Measurements from ENCODE around the gene MBNL1. TPM values are rescaled to one million over a fixed set of nuclear protein-coding genes. Genes with fewer than 3 reads are reported as not detected.

MBNL1 gene
- total RNA-seq, 1 donor from 2014 or later: 172 TPM

GRCh38 chr3:152360302-152360701 lies 91.6 kb downstream of the MBNL1 start:
- DNase-seq: no peak
- H3K27ac ChIP-seq (replicated peaks): no peak overlapping the region
- TF ChIP-seq CTCF (IDR thresholded peaks at IDR 0.05; ENCODE audit: borderline replicate concordance): no peak
- intact Hi-C loops (cut with micrococcal nuclease): no loop called here
- no peaks in the 10 kb centered on the region for H3K36me3 ChIP-seq
- H3K4me3 ChIP-seq: no peak overlapping the region
- no peaks in the 10 kb centered on the region for H3K27me3 ChIP-seq (ENCODE audit: low read depth)
- no peaks in the 10 kb centered on the region for H3K9me3 ChIP-seq (replicated peaks)
- peaks cover 98% of the 10 kb centered on the region for H3K4me1 ChIP-seq

DNA sequence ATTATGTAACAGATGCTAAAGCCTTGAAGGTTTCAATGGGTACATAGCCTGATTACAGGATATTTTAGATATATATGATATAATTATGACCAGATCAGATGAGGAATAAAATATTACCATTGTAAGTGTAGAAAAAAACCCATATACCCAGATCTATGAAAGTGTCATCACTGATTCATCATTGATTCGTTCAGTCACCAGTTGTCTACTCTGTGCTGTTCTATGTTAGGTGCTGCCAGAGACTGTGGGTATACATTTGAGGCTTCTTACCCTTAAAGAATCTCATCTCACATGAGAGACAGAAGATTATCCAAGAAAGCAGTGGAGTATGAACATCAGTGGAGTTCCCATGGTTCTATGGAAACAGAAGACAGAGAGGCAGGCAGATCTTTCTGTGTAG lies 92.2 kb downstream of the MBNL1 start:
- no peaks in the 10 kb centered on the region for H3K36me3 ChIP-seq
- peaks cover 98% of the 10 kb centered on the region for H3K4me1 ChIP-seq
- TF ChIP-seq CTCF (IDR thresholded peaks at IDR 0.05; ENCODE audit: borderline replicate concordance): no peak
- no peak overlapping the region for H3K4me3 ChIP-seq
- DNase-seq: no peak
- no peak overlapping the region for H3K27ac ChIP-seq (replicated peaks)
- intact Hi-C loops (cut with micrococcal nuclease): no loop called here
- H3K9me3 ChIP-seq (replicated peaks): no peaks in the 10 kb centered on the region
- H3K27me3 ChIP-seq (ENCODE audit: low read depth): no peaks in the 10 kb centered on the region

DNA sequence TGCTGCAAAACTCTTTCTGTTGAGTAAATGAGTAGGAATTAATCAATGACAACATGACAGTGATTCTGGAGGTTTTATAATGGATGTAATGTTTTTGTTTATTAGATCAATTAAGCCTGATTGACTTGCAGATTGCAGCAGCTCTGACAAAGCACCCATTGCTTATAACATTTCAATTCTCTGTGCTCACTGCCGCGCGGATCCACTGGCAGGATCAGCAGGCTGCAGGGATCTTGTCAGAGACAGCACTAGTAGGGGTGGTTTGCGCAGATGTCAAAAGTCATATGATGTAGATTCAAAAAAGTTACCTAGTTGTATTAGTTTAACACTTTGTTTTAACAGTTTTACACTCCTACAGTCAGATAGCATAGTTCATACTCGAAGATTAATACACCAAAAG lies 93.4 kb downstream of the MBNL1 start:
- peaks cover 94% of the 10 kb centered on the region for H3K4me1 ChIP-seq
- intact Hi-C loops (cut with micrococcal nuclease): no loop called here
- peaks cover 3% of the 10 kb centered on the region for H3K9me3 ChIP-seq (replicated peaks)
- no peak for DNase-seq
- no peaks in the 10 kb centered on the region for H3K36me3 ChIP-seq
- peak overlapping the region; percentile 27 for H3K27ac ChIP-seq (replicated peaks)
- no peak for TF ChIP-seq CTCF (IDR thresholded peaks at IDR 0.05; ENCODE audit: borderline replicate concordance)
- H3K4me3 ChIP-seq: no peak overlapping the region
- H3K27me3 ChIP-seq (ENCODE audit: low read depth): no peaks in the 10 kb centered on the region

- peaks cover 86% of the 10 kb centered on the region for H3K4me1 ChIP-seq
Measured at GRCh38 chr3:152364237-152364636, 95.5 kb downstream of the MBNL1 start.

DNA sequence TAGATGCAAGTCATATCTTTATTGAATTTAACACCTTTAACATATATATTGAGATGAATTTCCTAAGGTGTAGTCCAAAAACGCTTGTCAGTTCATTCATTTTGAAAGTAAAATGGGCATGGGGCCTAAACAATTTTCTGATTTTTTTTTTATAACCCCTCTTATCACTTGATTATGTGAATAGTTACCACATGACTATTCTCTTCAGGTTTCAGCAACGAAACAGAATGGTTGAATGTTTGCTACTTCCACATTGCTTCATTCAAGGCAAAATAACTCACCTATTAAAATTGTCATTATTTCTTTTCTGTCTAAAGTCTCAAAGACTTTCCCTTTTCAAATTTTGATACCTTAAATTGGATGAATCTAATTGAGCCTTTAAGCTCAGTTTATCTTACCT lies 96.4 kb downstream of the MBNL1 start:
- H3K36me3 ChIP-seq: no peaks in the 10 kb centered on the region
- H3K4me1 ChIP-seq: peaks cover 87% of the 10 kb centered on the region
- no peak for DNase-seq
- TF ChIP-seq CTCF (IDR thresholded peaks at IDR 0.05; ENCODE audit: borderline replicate concordance): no peak
- H3K9me3 ChIP-seq (replicated peaks): peaks cover 5% of the 10 kb centered on the region
- intact Hi-C loops (cut with micrococcal nuclease): no loop called here
- no peaks in the 10 kb centered on the region for H3K27me3 ChIP-seq (ENCODE audit: low read depth)
- H3K27ac ChIP-seq (replicated peaks): peak overlapping the region; percentile 34
- H3K4me3 ChIP-seq: no peak overlapping the region

More at GRCh38 chr3:152364237-152364636, 95.5 kb downstream of the MBNL1 start:
- intact Hi-C loops (cut with micrococcal nuclease): no loop called here
- H3K4me3 ChIP-seq: no peak overlapping the region
- no peak for DNase-seq
- peaks cover 5% of the 10 kb centered on the region for H3K9me3 ChIP-seq (replicated peaks)
- no peaks in the 10 kb centered on the region for H3K27me3 ChIP-seq (ENCODE audit: low read depth)
- no peak for TF ChIP-seq CTCF (IDR thresholded peaks at IDR 0.05; ENCODE audit: borderline replicate concordance)
- H3K27ac ChIP-seq (replicated peaks): peak overlapping the region; percentile 34
- no peaks in the 10 kb centered on the region for H3K36me3 ChIP-seq
